ENCODE results near the gene MGA.

Gene MGA

GRCh38 chr15:41691471-41691870, 31.3 kb downstream of the MGA start:
- Histone ChIP-seq H3K27me3 (ENCODE audit: insufficient read depth, poor library complexity, severe bottlenecking) (no peaks in the 10 kb centered on the region), H3K4me3 (replicated peaks; ENCODE audit: insufficient read depth, low read length) (no peak overlapping the region), H3K27ac (replicated peaks) (peak overlapping the region; percentile 28)
- peak in 1 of 2 experiments; percentile 26 for DNase-seq (ENCODE audit: low read depth in 1 of 2, low spot score in 1 of 2)
- TF ChIP-seq POLR2AphosphoS5 (IDR thresholded peaks at IDR 0.05; ENCODE audit: low read depth) (no peak), GABPA (IDR thresholded peaks at IDR 0.05; ENCODE audit: low read depth) (no peak), CTCF (IDR thresholded peaks at IDR 0.05; ENCODE audit: insufficient read depth, low read length) (no peak), REST (IDR thresholded peaks at IDR 0.05; ENCODE audit: insufficient replicate concordance, low read depth) (no peak), SPI1 (IDR thresholded peaks at IDR 0.05; ENCODE audit: borderline replicate concordance, low read depth) (no peak)

- Histone ChIP-seq H3K27ac (replicated peaks) (peak overlapping the region; percentile 28), H3K4me3 (replicated peaks; ENCODE audit: insufficient read depth, low read length) (no peak overlapping the region), H3K27me3 (ENCODE audit: insufficient read depth, poor library complexity, severe bottlenecking) (no peaks in the 10 kb centered on the region)
- peak in 1 of 2 experiments; percentile 7 for DNase-seq (ENCODE audit: low read depth in 1 of 2, low spot score in 1 of 2)
- no peak for TF ChIP-seq POLR2AphosphoS5 (IDR thresholded peaks at IDR 0.05; ENCODE audit: low read depth)
- TF ChIP-seq GABPA (IDR thresholded peaks at IDR 0.05; ENCODE audit: low read depth): no peak
- TF ChIP-seq SPI1 (IDR thresholded peaks at IDR 0.05; ENCODE audit: borderline replicate concordance, low read depth): no peak
- TF ChIP-seq REST (IDR thresholded peaks at IDR 0.05; ENCODE audit: insufficient replicate concordance, low read depth): no peak
Observed at GRCh38 chr15:41692049-41692448, 31.8 kb downstream of the MGA start.

GRCh38 chr15:41693757-41694156, 33.6 kb downstream of the MGA start:
- TF ChIP-seq POLR2AphosphoS5 (IDR thresholded peaks at IDR 0.05; ENCODE audit: low read depth) (no peak), SPI1 (IDR thresholded peaks at IDR 0.05; ENCODE audit: borderline replicate concordance, low read depth) (no peak), CTCF (IDR thresholded peaks at IDR 0.05; ENCODE audit: insufficient read depth, low read length) (no peak), REST (IDR thresholded peaks at IDR 0.05; ENCODE audit: insufficient replicate concordance, low read depth) (no peak), GABPA (IDR thresholded peaks at IDR 0.05; ENCODE audit: low read depth) (no peak)
- Histone ChIP-seq H3K4me3 (replicated peaks; ENCODE audit: insufficient read depth, low read length) (no peak overlapping the region), H3K27me3 (ENCODE audit: insufficient read depth, poor library complexity, severe bottlenecking) (no peaks in the 10 kb centered on the region), H3K27ac (replicated peaks) (no peak overlapping the region)
- DNase-seq (ENCODE audit: low read depth in 1 of 2, low spot score in 1 of 2): no peak

Measured in HL-60 (cell line).